NCI-H2081 treated with DMSO at 0.1 percent for 48 hours (cell line): ENCODE results near the gene CEP41.

ENCODE experiments used
- DNase-seq: peaks from one replicate; lab custom pipeline; 2025; lab: John Stamatoyannopoulos, UW

Gene CEP41

DNA sequence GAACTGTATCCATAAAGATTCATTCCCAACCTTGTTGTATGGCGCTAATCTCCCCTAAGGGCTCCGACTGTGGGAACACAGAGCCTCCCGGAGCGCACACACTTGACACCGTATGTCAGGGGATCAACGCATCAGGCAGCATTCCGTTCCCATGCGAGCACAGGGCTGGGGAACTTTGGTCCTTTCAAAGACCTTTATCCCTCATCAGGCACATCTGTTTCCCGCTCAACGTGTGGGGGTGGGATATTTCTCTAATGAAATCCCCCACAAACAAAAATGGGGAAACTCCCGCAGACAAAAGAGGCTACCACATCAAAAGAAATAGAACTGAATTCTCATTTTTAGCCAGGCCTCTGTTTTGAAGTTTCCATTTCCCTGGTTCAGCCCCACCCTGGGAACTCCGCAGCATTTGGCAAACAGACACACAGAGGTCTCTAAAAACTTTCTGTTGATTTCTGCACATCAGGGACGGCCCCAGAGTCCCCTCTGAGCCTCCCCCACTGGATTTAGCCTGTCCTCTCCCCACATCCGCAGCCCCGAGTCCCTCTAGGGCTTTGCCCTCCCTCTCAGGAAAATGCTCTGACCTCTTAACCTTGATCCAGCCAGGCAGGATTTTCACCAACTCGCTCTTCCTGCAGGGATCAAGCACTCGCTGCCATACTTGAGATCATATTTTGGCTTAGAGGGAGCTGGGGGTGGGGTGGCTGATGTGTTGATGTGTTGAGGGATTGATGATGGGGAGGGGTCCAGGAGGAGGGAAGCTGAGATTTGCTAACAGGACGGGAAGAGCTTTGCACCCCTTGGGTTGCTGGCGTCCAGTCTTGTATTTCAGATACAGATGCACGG is 89.6 kb downstream of the CEP41 start:
- DNase-seq: no peak

DNA sequence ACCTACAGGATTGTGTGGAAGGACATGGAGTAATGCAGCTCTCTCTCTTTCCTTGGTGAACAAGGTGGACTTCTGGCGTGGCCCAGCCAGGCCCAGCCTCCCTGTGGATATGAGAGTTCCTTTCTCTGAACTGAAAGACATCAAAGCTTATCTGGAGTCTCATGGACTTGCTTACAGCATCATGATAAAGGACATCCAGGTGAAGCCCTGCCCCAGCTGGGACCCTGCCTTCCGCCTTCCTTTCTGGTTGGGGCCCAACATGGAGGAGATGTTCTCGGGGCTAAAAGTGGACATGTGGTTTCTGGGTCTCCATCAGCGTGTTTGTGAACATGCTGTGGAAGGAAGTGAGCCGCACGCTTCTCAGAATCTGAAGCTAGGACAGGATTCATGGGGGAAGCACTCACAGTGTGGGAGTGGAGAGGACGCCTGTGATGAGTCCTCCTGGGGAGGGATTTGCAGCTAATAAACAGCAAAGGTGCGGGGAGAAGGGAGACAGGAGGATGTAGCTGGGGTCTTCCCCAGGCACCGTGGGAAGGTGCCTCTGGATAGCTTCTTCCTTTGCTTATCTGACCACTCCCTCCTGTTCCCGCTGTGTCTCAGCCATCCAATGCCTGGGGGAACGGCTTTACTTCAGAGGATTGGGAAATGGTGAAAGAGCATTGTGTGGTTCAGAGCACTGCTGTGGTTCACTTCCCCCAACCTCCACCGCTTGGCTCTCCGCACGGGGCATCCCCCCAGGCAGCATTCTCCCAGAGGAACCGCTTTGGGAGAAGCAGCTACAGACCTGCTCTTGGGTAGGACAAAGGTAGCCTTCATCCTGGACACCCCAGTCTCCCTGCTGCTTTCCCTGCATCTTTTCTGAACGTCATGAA is 90.7 kb downstream of the CEP41 start:
- DNase-seq: no peak

DNA sequence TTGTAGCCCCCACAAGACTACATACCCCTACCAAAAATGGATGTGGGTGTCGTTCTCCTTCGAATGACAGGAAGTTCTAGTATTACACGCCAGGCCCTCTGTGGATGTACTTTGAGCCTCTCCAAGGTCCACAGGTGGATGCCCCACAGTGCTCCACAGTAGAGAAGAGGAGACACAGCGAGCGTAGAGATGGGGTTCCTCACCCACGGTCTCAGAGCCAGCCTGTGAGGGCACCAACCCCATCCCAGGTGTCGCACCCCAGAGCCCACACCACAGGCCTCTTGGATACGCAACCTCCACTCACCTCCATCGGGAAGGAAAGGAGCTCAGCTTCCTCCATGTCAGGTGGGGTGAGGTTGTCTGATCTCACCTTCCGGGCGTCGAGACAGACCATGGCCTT is 93.9 kb downstream of the CEP41 start:
- DNase-seq: no peak

DNA sequence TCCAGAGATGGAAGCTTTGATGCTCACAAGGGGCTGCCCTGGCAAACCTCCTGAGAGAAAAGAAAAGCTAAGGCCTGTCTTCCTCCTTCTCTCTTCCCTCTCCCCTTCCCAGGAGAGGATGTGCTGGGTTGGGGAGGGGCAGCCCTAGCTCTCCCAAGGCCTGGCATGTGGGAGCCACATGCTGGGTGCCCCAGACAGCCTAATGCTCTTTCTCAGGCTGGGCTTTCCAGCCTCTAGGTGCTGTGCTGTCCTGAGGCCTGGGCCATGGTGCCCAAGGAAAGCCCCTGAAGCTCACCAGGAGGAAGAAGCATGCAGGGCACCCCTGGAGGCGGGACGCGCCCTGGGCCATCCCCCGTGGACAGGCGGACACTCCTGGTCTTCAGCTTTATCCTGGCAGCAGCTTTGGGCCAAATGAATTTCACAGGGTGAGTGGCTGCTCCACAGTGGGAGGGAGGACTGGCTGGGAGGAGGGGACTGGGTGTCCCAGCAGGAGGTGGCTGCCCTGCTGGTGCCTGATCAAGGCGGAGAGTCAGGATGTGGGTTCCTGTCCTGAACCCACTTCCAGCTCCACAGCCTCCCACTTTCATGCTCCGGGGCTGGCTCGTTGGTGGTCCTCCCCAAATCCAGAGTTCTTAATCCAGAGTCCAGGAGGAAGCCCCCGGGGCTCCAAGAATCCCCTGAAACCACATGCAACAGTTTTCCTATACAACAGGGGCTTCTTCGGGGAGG is 94.5 kb downstream of the CEP41 start:
- no peak for DNase-seq

DNA sequence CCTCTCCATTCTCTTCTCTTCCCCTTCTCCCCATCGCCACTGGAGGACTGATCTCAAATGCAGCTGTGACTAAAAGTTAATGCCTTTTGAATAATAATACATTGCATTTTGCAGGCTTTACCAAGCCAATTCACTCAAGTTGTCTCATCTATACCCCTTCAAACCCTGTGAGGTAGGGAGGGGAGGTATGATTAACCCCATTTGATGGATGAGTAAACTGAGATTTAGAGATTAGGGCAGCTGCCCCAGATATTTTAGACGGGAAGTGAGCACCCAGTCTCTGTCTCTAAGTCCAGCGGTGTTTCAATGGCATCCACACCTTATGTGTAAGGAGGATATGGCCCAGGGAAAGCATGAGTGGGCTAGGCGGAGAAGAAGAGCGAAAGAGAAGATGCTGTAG is 95.1 kb downstream of the CEP41 start:
- DNase-seq: no peak

DNA sequence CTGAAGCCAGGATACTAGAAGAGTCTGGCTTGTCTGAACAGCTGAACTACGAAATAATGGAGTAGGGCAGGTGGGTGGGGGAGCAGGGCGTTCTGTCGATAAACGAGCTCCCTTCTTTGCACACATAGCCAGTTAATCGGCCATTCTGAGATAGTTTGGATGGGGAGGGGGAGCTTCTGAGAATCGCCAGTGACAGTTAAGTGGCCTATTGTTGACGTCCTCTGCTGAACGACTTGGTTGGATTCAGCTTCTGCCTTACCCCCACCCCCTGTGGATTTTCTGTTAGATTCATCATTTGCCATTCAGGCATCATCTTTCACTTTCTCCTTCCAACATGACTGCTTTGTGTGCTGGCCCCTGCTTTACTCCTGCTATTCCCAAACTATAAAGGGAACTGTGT is 95.7 kb downstream of the CEP41 start:
- DNase-seq: no peak

DNA sequence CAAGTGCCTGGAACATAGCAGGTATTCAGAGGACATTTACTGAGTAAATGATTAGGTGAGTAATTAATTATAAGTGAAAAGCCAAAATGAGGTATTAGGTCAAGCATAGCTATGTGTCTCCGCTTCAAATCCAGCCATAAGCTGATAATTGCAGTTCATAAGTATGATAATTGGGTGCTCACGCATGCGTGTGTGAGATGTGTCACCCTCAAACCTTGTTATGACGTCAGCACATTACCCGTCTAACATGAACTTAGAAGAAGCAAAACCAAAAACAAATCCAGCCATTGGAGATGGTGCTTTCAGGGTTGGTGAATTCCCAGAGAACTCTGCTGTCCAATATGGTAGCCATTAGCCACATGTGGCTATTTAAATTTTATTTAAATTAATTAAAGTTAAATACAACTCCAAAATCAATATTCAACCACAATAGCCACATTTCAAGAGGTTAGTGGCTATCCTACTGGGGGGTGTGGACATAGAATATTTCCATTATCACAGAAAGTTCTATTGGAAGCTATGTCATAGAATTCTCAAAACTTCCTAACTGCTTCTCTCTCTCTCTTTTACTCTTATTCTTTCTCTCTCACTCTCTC is 96.4 kb downstream of the CEP41 start, which contains the start of gene CPA5:
CPA5 (plus strand) TSS at position 546 of the 596 bp plus-strand sequence. CDS start 1,670 bp downstream, outside the sequence.
- no peak for DNase-seq
